Adrenal gland (tissue), 5 donors: ENCODE measurements around the gene FAM237B.

Experiments
- POLR2A ChIP-seq, 2 donors: fragments of 450-650 bp; IDR thresholded peaks; one replicate each; pipeline ENCODE4 v1.6.1; 2017; ENCODE audit warnings: antibody characterized with exemption in 2 of 2, mild to moderate bottlenecking in 2 of 2, moderate library complexity in 1 of 2
- TF ChIP-seq, protein P1 (sequence below), 6 experiments: fragments of 450-650 bp in 4 of 6; fragments of 200-600 bp in 2 of 6; sonication (generic) in 1 of 6; IDR thresholded peaks; 1 replicate in 5 of 6; 2 replicates in 1 of 6; pipeline versions ENCODE4 v1.5.1 to v1.8.0; 2016 to 2021; ENCODE audit warnings: antibody characterized with exemption in 6 of 6, mild to moderate bottlenecking in 2 of 6, moderate library complexity in 1 of 6
- donor health status: DM: no; HTN: no; CAD: no.

DNA sequence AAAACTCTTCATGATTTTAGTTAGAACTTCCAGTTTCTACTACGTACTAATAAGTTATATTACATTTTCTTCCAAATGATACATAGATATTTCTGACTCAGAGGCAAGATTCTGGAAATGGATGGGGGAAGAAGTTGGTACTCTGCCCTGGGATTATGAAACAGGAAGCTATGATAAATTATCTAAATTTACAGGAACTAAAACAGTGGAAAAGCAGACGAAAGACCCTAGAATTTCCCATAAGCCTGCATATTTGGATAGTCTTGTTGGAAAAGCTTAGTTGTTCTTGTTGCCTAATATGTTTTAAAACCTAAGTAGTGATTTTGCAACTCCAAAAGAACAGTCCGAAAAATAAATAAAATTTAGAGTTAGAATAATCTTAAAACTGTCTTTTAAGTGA lies 54.3 kb downstream of the FAM237B start:
- TF ChIP-seq, protein P1, sequence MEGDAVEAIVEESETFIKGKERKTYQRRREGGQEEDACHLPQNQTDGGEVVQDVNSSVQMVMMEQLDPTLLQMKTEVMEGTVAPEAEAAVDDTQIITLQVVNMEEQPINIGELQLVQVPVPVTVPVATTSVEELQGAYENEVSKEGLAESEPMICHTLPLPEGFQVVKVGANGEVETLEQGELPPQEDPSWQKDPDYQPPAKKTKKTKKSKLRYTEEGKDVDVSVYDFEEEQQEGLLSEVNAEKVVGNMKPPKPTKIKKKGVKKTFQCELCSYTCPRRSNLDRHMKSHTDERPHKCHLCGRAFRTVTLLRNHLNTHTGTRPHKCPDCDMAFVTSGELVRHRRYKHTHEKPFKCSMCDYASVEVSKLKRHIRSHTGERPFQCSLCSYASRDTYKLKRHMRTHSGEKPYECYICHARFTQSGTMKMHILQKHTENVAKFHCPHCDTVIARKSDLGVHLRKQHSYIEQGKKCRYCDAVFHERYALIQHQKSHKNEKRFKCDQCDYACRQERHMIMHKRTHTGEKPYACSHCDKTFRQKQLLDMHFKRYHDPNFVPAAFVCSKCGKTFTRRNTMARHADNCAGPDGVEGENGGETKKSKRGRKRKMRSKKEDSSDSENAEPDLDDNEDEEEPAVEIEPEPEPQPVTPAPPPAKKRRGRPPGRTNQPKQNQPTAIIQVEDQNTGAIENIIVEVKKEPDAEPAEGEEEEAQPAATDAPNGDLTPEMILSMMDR (IDR thresholded peaks at IDR 0.05) = no peak
- no peak for TF ChIP-seq POLR2A (IDR thresholded peaks at IDR 0.05)
